ENCODE measurements around the gene VMP1. TPM values are rescaled to one million over a fixed set of nuclear protein-coding genes. Genes with fewer than 3 reads are reported as not detected.
A peak's percentile ranks its signal among the peaks of the same experiment; 100 is the strongest.
"Not testable (repeated sequence)": the region's sequence is repeated elsewhere in the genome, so short reads cannot be mapped to it uniquely, and the experiment has no call there.

Gene VMP1
- total RNA-seq, 1 donor from 2014 or later = 417 TPM

GRCh38 chr17:59752446-59752845 is 45.0 kb downstream of the VMP1 start:
- Mint-ChIP-seq H3K27me3 (no peaks in the 10 kb centered on the region), H3K36me3 (ENCODE audit: low read depth) (peaks cover 15% of the 10 kb centered on the region), H3K27ac (peak overlapping the region; percentile 83), H3K4me1 (peaks cover 51% of the 10 kb centered on the region), H3K4me3 (peak overlapping the region; percentile 61), H3K9me3 (no peaks in the 10 kb centered on the region)
- intact Hi-C loops (cut with micrococcal nuclease) = loop anchor here (1.0 to 5.0 kb wide), 2 partner anchors 94 to 285 kb away; no protein-coding TSS in a partner anchor
- DNase-seq = no peak

GRCh38 chr17:59752922-59753321 is 45.5 kb downstream of the VMP1 start:
- intact Hi-C loops (cut with micrococcal nuclease) = loop anchor here (1.0 to 5.0 kb wide), 4 partner anchors 33 to 284 kb away; no protein-coding TSS in a partner anchor
- no peak for DNase-seq
- H3K36me3 Mint-ChIP-seq (ENCODE audit: low read depth) = peaks cover 17% of the 10 kb centered on the region
- H3K27me3 Mint-ChIP-seq = no peaks in the 10 kb centered on the region
- H3K27ac Mint-ChIP-seq = peak overlapping the region; percentile 85
- H3K4me3 Mint-ChIP-seq = peak overlapping the region; percentile 70
- H3K9me3 Mint-ChIP-seq = no peaks in the 10 kb centered on the region
- H3K4me1 Mint-ChIP-seq = peaks cover 54% of the 10 kb centered on the region

GRCh38 chr17:59753522-59754467 is 46.3 kb downstream of the VMP1 start:
- Mint-ChIP-seq H3K4me3 (peak overlapping the region; percentile 71), H3K27ac (peak overlapping the region; percentile 85), H3K27me3 (no peaks in the 10 kb centered on the region), H3K36me3 (ENCODE audit: low read depth) (peaks cover 23% of the 10 kb centered on the region), H3K9me3 (no peaks in the 10 kb centered on the region), H3K4me1 (peaks cover 58% of the 10 kb centered on the region)
- intact Hi-C loops (cut with micrococcal nuclease) = loop anchor here (1.0 to 5.0 kb wide), 6 partner anchors 9 to 284 kb away; no protein-coding TSS in a partner anchor
- peak; percentile 85 for DNase-seq

GRCh38 chr17:59754552-59754951 is 47.1 kb downstream of the VMP1 start:
- Mint-ChIP-seq H3K4me3 (peak overlapping the region; percentile 71), H3K27ac (peak overlapping the region; percentile 85), H3K27me3 (no peaks in the 10 kb centered on the region), H3K9me3 (no peaks in the 10 kb centered on the region), H3K36me3 (ENCODE audit: low read depth) (peaks cover 30% of the 10 kb centered on the region), H3K4me1 (peaks cover 59% of the 10 kb centered on the region)
- intact Hi-C loops (cut with micrococcal nuclease) = loop anchor here (1.0 to 5.0 kb wide), 4 partner anchors 8 to 283 kb away; no protein-coding TSS in a partner anchor
- peak; percentile 73 for DNase-seq

GRCh38 chr17:59755069-59755468 is 47.6 kb downstream of the VMP1 start:
- peaks cover 60% of the 10 kb centered on the region for H3K4me1 Mint-ChIP-seq
- H3K4me3 Mint-ChIP-seq = peak overlapping the region; percentile 71
- intact Hi-C loops (cut with micrococcal nuclease) = loop anchor here (2.0 kb wide), 1 partner anchor 82 kb away; no protein-coding TSS in a partner anchor

GRCh38 chr17:59756236-59756818 is 48.9 kb downstream of the VMP1 start:
- H3K9me3 Mint-ChIP-seq = no peaks in the 10 kb centered on the region
- peak overlapping the region; percentile 39 for H3K4me3 Mint-ChIP-seq
- DNase-seq = no peak
- H3K27me3 Mint-ChIP-seq = no peaks in the 10 kb centered on the region
- intact Hi-C loops (cut with micrococcal nuclease) = no loop called here
- H3K27ac Mint-ChIP-seq = peak overlapping the region; percentile 85
- H3K36me3 Mint-ChIP-seq (ENCODE audit: low read depth) = peaks cover 41% of the 10 kb centered on the region
- H3K4me1 Mint-ChIP-seq = peaks cover 60% of the 10 kb centered on the region

More at GRCh38 chr17:59755069-59755468, 47.6 kb downstream of the VMP1 start:
- H3K36me3 Mint-ChIP-seq (ENCODE audit: low read depth) = peaks cover 34% of the 10 kb centered on the region
- H3K27ac Mint-ChIP-seq = peak overlapping the region; percentile 85
- DNase-seq = peak; percentile 57
- not testable (repeated sequence) for H3K27me3 Mint-ChIP-seq, H3K9me3 Mint-ChIP-seq

GRCh38 chr17:59757043-59757442 is 49.6 kb downstream of the VMP1 start:
- H3K9me3 Mint-ChIP-seq = no peaks in the 10 kb centered on the region
- H3K27me3 Mint-ChIP-seq = no peaks in the 10 kb centered on the region
- peaks cover 62% of the 10 kb centered on the region for H3K4me1 Mint-ChIP-seq
- DNase-seq = no peak
- intact Hi-C loops (cut with micrococcal nuclease) = no loop called here
- no peak overlapping the region for H3K4me3 Mint-ChIP-seq
- peak overlapping the region; percentile 85 for H3K27ac Mint-ChIP-seq
- H3K36me3 Mint-ChIP-seq (ENCODE audit: low read depth) = peaks cover 48% of the 10 kb centered on the region

GRCh38 chr17:59757470-59757869 is 50.0 kb downstream of the VMP1 start:
- Mint-ChIP-seq H3K27me3 (no peaks in the 10 kb centered on the region), H3K4me1 (peaks cover 58% of the 10 kb centered on the region), H3K9me3 (no peaks in the 10 kb centered on the region), H3K36me3 (ENCODE audit: low read depth) (peaks cover 48% of the 10 kb centered on the region), H3K27ac (peak overlapping the region; percentile 87), H3K4me3 (peak overlapping the region; percentile 40)
- intact Hi-C loops (cut with micrococcal nuclease) = no loop called here
- no peak for DNase-seq

- Mint-ChIP-seq H3K4me1 (peaks cover 60% of the 10 kb centered on the region), H3K9me3 (no peaks in the 10 kb centered on the region), H3K27me3 (no peaks in the 10 kb centered on the region), H3K4me3 (peak overlapping the region; percentile 29), H3K27ac (peak overlapping the region; percentile 87), H3K36me3 (ENCODE audit: low read depth) (peaks cover 48% of the 10 kb centered on the region)
- intact Hi-C loops (cut with micrococcal nuclease) = no loop called here
- peak; percentile 60 for DNase-seq
Observed at GRCh38 chr17:59757881-59758385, 50.5 kb downstream of the VMP1 start.

GRCh38 chr17:59758998-59759651 is 51.7 kb downstream of the VMP1 start:
- H3K4me3 Mint-ChIP-seq; H3K9me3 Mint-ChIP-seq; intact Hi-C loops (cut with micrococcal nuclease); H3K27me3 Mint-ChIP-seq: not testable (repeated sequence)
- peaks cover 50% of the 10 kb centered on the region for H3K36me3 Mint-ChIP-seq (ENCODE audit: low read depth)
- peak; percentile 57 for DNase-seq
- peaks cover 58% of the 10 kb centered on the region for H3K4me1 Mint-ChIP-seq
- peak overlapping the region; percentile 87 for H3K27ac Mint-ChIP-seq

GRCh38 chr17:59760160-59760559 is 52.7 kb downstream of the VMP1 start:
- DNase-seq = no peak
- H3K4me1 Mint-ChIP-seq = peaks cover 57% of the 10 kb centered on the region

GRCh38 chr17:59761385-59762048 is 54.1 kb downstream of the VMP1 start:
- Mint-ChIP-seq H3K27ac (peak overlapping the region; percentile 98), H3K36me3 (ENCODE audit: low read depth) (peaks cover 55% of the 10 kb centered on the region), H3K4me3 (peak overlapping the region; percentile 62), H3K9me3 (peaks cover 4% of the 10 kb centered on the region), H3K27me3 (no peaks in the 10 kb centered on the region), H3K4me1 (peaks cover 47% of the 10 kb centered on the region)
- peak; percentile 69 for DNase-seq
- intact Hi-C loops (cut with micrococcal nuclease) = loop anchor here (1.0 kb wide), 3 partner anchors 7 to 64 kb away; no protein-coding TSS in a partner anchor

More at GRCh38 chr17:59760160-59760559, 52.7 kb downstream of the VMP1 start:
- H3K36me3 Mint-ChIP-seq (ENCODE audit: low read depth) = peaks cover 54% of the 10 kb centered on the region
- peak overlapping the region; percentile 98 for H3K27ac Mint-ChIP-seq
- H3K4me3 Mint-ChIP-seq = no peak overlapping the region
- intact Hi-C loops (cut with micrococcal nuclease) = no loop called here
- no peaks in the 10 kb centered on the region for H3K27me3 Mint-ChIP-seq
- peaks cover 2% of the 10 kb centered on the region for H3K9me3 Mint-ChIP-seq

Data from activated CD4-positive, alpha-beta T cell treated with anti-CD3 and anti-CD28 coated beads, Interleukin-2, amount 10 ng/mL, durations not matched to agents 24 days and 14 days (primary cell).